Parathyroid adenoma (tissue), 2 donors: ENCODE measurements around the gene HMX3.
"Not testable (repeated sequence)": the region's sequence is repeated elsewhere in the genome, so short reads cannot be mapped to it uniquely, and the experiment has no call there.

Experiments
- H2AFZ ChIP-seq: fragments of 300-600 bp; sonication (generic); one replicate; pipeline ENCODE4 v1.7.0; 2017; ENCODE audit warnings: antibody characterized with exemption, mild to moderate bottlenecking
- H3K27ac ChIP-seq: fragments of 300-600 bp; sonication (generic); one replicate; pipeline ENCODE4 v1.7.0; 2017
- H3K27me3 ChIP-seq: fragments of 300-600 bp; sonication (generic); one replicate; pipeline ENCODE4 v1.7.0; 2017; ENCODE audit warnings: low read length; ENCODE audit not compliant: control insufficient read depth, insufficient read depth
- H3K36me3 ChIP-seq: fragments of 300-600 bp; sonication (generic); one replicate; pipeline ENCODE4 v1.7.0; 2017; ENCODE audit warnings: low read length; ENCODE audit not compliant: control insufficient read depth, insufficient read depth
- H3K4me1 ChIP-seq: fragments of 300-600 bp; sonication (generic); one replicate; pipeline ENCODE4 v1.7.0; 2017; ENCODE audit warnings: control low read depth
- H3K4me2 ChIP-seq: fragments of 300-600 bp; sonication (generic); one replicate; pipeline ENCODE4 v1.7.0; 2017; ENCODE audit warnings: low read length
- H3K4me3 ChIP-seq: fragments of 300-600 bp; sonication (generic); one replicate; pipeline ENCODE4 v1.7.0; 2017; ENCODE audit warnings: low read depth, low read length
- H3K79me2 ChIP-seq: fragments of 300-600 bp; sonication (generic); one replicate; pipeline ENCODE4 v1.7.0; 2017; ENCODE audit warnings: control low read depth
- H3K9ac ChIP-seq: fragments of 300-600 bp; sonication (generic); one replicate; pipeline ENCODE4 v1.7.0; 2017; ENCODE audit warnings: mild to moderate bottlenecking
- H3K9me3 ChIP-seq: fragments of 300-600 bp; sonication (generic); one replicate; pipeline ENCODE4 v1.7.0; 2017; ENCODE audit warnings: low read length; ENCODE audit not compliant: control insufficient read depth
- CTCF ChIP-seq: fragments of 300-600 bp; sonication (generic); IDR thresholded peaks from one replicate; pipeline ENCODE4 v1.7.0; 2017; ENCODE audit warnings: antibody characterized with exemption, mild to moderate bottlenecking
- donor health status: primary hyperparathyroidism.

The HMX3 gene

GRCh38 chr10:123165445-123166072, 29.8 kb downstream of the HMX3 start:
- no peak overlapping the region for H2AFZ ChIP-seq
- no peaks in the 10 kb centered on the region for H3K9me3 ChIP-seq
- no peaks in the 10 kb centered on the region for H3K36me3 ChIP-seq
- H3K4me3 ChIP-seq, result no peak overlapping the region
- peaks cover 2% of the 10 kb centered on the region for H3K79me2 ChIP-seq
- H3K27me3 ChIP-seq, result no peaks in the 10 kb centered on the region
- no peak overlapping the region for H3K4me2 ChIP-seq
- no peak for TF ChIP-seq CTCF
- no peaks in the 10 kb centered on the region for H3K4me1 ChIP-seq
- no peak overlapping the region for H3K9ac ChIP-seq
- H3K27ac ChIP-seq, result no peak overlapping the region

GRCh38 chr10:123166618-123167017, 30.8 kb downstream of the HMX3 start:
- no peaks in the 10 kb centered on the region for H3K9me3 ChIP-seq
- no peaks in the 10 kb centered on the region for H3K36me3 ChIP-seq
- H2AFZ ChIP-seq, result no peak overlapping the region
- H3K4me2 ChIP-seq, result no peak overlapping the region
- peaks cover 2% of the 10 kb centered on the region for H3K79me2 ChIP-seq
- no peaks in the 10 kb centered on the region for H3K27me3 ChIP-seq
- H3K9ac ChIP-seq, result no peak overlapping the region
- no peak for TF ChIP-seq CTCF
- H3K4me3 ChIP-seq, result no peak overlapping the region
- no peaks in the 10 kb centered on the region for H3K4me1 ChIP-seq
- no peak overlapping the region for H3K27ac ChIP-seq

GRCh38 chr10:123170961-123171360, 35.2 kb downstream of the HMX3 start:
- Histone ChIP-seq H3K36me3 (no peaks in the 10 kb centered on the region), H3K4me3 (no peak overlapping the region), H3K27me3 (no peaks in the 10 kb centered on the region), H2AFZ (no peak overlapping the region), H3K4me2 (no peak overlapping the region), H3K9ac (no peak overlapping the region), H3K9me3 (no peaks in the 10 kb centered on the region), H3K27ac (no peak overlapping the region), H3K4me1 (no peaks in the 10 kb centered on the region), H3K79me2 (peaks cover 5% of the 10 kb centered on the region)
- no peak for TF ChIP-seq CTCF

- not testable (repeated sequence) for H3K9ac ChIP-seq, H3K27me3 ChIP-seq, H3K79me2 ChIP-seq, H2AFZ ChIP-seq, H3K4me2 ChIP-seq, H3K9me3 ChIP-seq, H3K27ac ChIP-seq, H3K4me3 ChIP-seq, H3K36me3 ChIP-seq, H3K4me1 ChIP-seq
Measured at GRCh38 chr10:123171616-123172015, 35.8 kb downstream of the HMX3 start.

GRCh38 chr10:123175389-123176387, 39.9 kb downstream of the HMX3 start:
- TF ChIP-seq CTCF, result no peak
- no peaks in the 10 kb centered on the region for H3K4me1 ChIP-seq
- no peak overlapping the region for H3K4me3 ChIP-seq
- H3K36me3 ChIP-seq, result no peaks in the 10 kb centered on the region
- peaks cover 3% of the 10 kb centered on the region for H3K79me2 ChIP-seq
- H3K27ac ChIP-seq, result no peak overlapping the region
- H3K4me2 ChIP-seq, result no peak overlapping the region
- no peaks in the 10 kb centered on the region for H3K9me3 ChIP-seq
- H3K9ac ChIP-seq, result no peak overlapping the region
- H2AFZ ChIP-seq, result no peak overlapping the region
- H3K27me3 ChIP-seq, result no peaks in the 10 kb centered on the region

GRCh38 chr10:123178390-123178789, 42.6 kb downstream of the HMX3 start:
- not testable (repeated sequence) for H2AFZ ChIP-seq, H3K27me3 ChIP-seq, H3K79me2 ChIP-seq, H3K9ac ChIP-seq, H3K27ac ChIP-seq, H3K4me3 ChIP-seq, H3K4me2 ChIP-seq, H3K36me3 ChIP-seq, H3K9me3 ChIP-seq, H3K4me1 ChIP-seq
